DND-41 (cell line): ENCODE data around the gene TGM4.

Source experiments
- CTCF ChIP-seq: IDR thresholded peaks from 2 replicates; pipeline ENCODE4 v1.5.1; 2012; ENCODE audit warnings: borderline replicate concordance, low read length, moderate library complexity, mild to moderate bottlenecking; ENCODE audit not compliant: poor library complexity, severe bottlenecking; ENCODE audit errors: extremely low read depth
- EZH2 ChIP-seq: IDR thresholded peaks from 3 replicates; pipeline ENCODE4 v1.6.1; 2012; ENCODE audit warnings: borderline replicate concordance, low read depth, mild to moderate bottlenecking, moderate library complexity, low read length, inconsistent platforms; ENCODE audit not compliant: severe bottlenecking

- TF ChIP-seq CTCF (no peak), EZH2 (no peak)
Observed at GRCh38 chr3:44932271-44932670, 57.9 kb downstream of the TGM4 start.
